ENCODE results near the gene LAMA2.

DNA sequence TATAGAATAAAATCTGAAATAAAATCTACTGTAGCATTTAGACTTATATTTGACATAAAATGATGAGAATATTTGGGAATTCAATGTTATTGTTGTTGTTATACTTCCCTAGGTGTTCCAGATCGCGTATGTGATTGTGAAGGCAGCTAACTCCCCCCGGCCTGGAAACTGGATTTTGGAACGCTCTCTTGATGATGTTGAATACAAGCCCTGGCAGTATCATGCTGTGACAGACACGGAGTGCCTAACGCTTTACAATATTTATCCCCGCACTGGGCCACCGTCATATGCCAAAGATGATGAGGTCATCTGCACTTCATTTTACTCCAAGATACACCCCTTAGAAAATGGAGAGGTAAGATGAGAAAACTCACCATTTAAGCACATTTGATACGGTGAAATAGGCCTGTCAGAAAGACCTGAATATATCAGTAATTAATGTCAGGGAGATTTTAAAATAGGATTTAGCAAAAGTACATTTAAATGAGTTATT, 215.2 kb downstream of the LAMA2 start:
- no peak for TF ChIP-seq GATA2 (IDR thresholded peaks at IDR 0.05; ENCODE audit: low read depth, low read length)
- no peak for TF ChIP-seq GATA3 (IDR thresholded peaks at IDR 0.05; ENCODE audit: low read depth, low read length)

Measured in SH-SY5Y (cell line).